K562 (cell line): ENCODE measurements around the gene RNF39. TPM values are rescaled to one million over a fixed set of nuclear protein-coding genes. Genes with fewer than 3 reads are reported as not detected.

Experiments
- E2F4 ChIP-seq: sonication (generic); formaldehyde crosslinking; IDR thresholded peaks from 2 replicates; pipeline ENCODE4 v1.8.0; 2022; ENCODE audit warnings: mild to moderate bottlenecking, low read depth, missing genetic modification reagents
- KAT7 ChIP-seq: sonication (generic); formaldehyde crosslinking; IDR thresholded peaks from 2 replicates; pipeline ENCODE4 v1.8.0; 2022; ENCODE audit warnings: missing genetic modification reagents, mild to moderate bottlenecking, borderline replicate concordance
- L3MBTL2 ChIP-seq: fragments of 450-650 bp; IDR thresholded peaks from 2 replicates; pipeline ENCODE4 v1.6.1; 2016; ENCODE audit warnings: mild to moderate bottlenecking, moderate library complexity
- NFE2 ChIP-seq: IDR thresholded peaks from 2 replicates; pipeline ENCODE4 v1.6.1; 2014; ENCODE audit warnings: antibody characterized with exemption, low read depth
- SIN3A ChIP-seq, 2 experiments: fragments of 150-350 bp in 1 of 2; IDR thresholded peaks; 2 replicates each; pipeline ENCODE4 v1.6.1; 2011 to 2016; ENCODE audit warnings: borderline replicate concordance in 2 of 2, low read depth in 2 of 2, low read length in 2 of 2, mild to moderate bottlenecking in 2 of 2, moderate library complexity in 2 of 2; ENCODE audit not compliant: control insufficient read depth in 1 of 2
- THAP12 ChIP-seq: fragments of 250-450 bp; sonication (Bioruptor Pico); IDR thresholded peaks from 2 replicates; pipeline ENCODE4 v1.9.0; 2021; ENCODE audit warnings: mild to moderate bottlenecking, inconsistent platforms
- ZBTB11 ChIP-seq, 3 experiments: fragments of 200-800 bp in 1 of 3; fragments of 250-450 bp in 1 of 3; fragments of 450-650 bp in 1 of 3; sonication (Bioruptor Pico) in 1 of 3; sonication (Bioruptor generic) in 1 of 3; formaldehyde crosslinking in 1 of 3; IDR thresholded peaks; 2 replicates each; pipeline versions ENCODE4 v1.6.1 to v1.8.0; 2016 to 2022; ENCODE audit warnings: mild to moderate bottlenecking in 2 of 3, missing genetic modification characterization in 2 of 3, missing compliant biosample characterization in 1 of 3, moderate library complexity in 1 of 3
- ZNF511 ChIP-seq: sonication (generic); formaldehyde crosslinking; IDR thresholded peaks from 2 replicates; pipeline ENCODE4 v1.8.0; 2022; ENCODE audit warnings: mild to moderate bottlenecking, missing genetic modification reagents
- polyA plus RNA-seq, 8 experiments: library from polyadenylated mRNA; depleted of rRNA in 4 of 8; stranded (reverse) in 5 of 8; unstranded in 3 of 8; fragments of >200 nt; fragmentation: Nextera tagmentation in 2 of 8; fragmentation: Illumina TruSeq in 1 of 8; extraction: Ambion mirVana in 2 of 8; extraction: Trizol in 1 of 8; gene quantifications; 2 replicates each; pipeline versions ENCODE4 v1.2.1 to v1.2.3, GENCODE V29; 2011 to 2014; ENCODE audit warnings: inconsistent platforms in 1 of 8, missing spikeins in 1 of 8
- total RNA-seq, 7 experiments: library from RNA; depleted of rRNA in 6 of 7; stranded (reverse); fragments of >200 nt in 6 of 7; fragmentation: Illumina TruSeq in 2 of 7; extraction: Trizol in 2 of 7; gene quantifications; 2 replicates each; pipeline versions ENCODE4 v1.2.1 to v1.2.3, GENCODE V29; 2011 to 2021; ENCODE audit warnings: low replicate concordance in 1 of 7

Gene RNF39
- total and polyA plus RNA-seq, 9 of the 15 experiments (the other 6 are each of a cell fraction or from before 2014, with no cell fraction given) = not detected

GRCh38 chr6:30060606-30061091 is 14.9 kb downstream of the RNF39 start (continued):
- TF ChIP-seq THAP12 (CRISPR knock-in tag) (0 out of 2 replicates have a peak, but pooled peaks have one; percentile 17), KAT7 (CRISPR knock-in tag) (0 out of 2 replicates have a peak, but pooled peaks have one; percentile 20), NFE2 (peak; percentile 38; the same call in 1 of the 2 replicates), E2F4 (CRISPR knock-in tag) (0 out of 2 replicates have a peak, but pooled peaks have one; percentile 18), SIN3A (IDR thresholded peaks at IDR 0.05; ENCODE audit: borderline replicate concordance in 2 of 2, control insufficient read depth in 1 of 2, low read depth in 2 of 2, low read length in 2 of 2) (peak in 1 of 2 experiments; percentile 10; a peak in 1 of 4 replicates), ZNF511 (CRISPR knock-in tag) (0 out of 2 replicates have a peak, but pooled peaks have one; percentile 9), L3MBTL2 (peak; percentile 59; the same call in 1 of the 2 replicates), ZBTB11 (CRISPR knock-in tag; IDR thresholded peaks at IDR 0.05) (no peak)
